ENCODE measurements around the gene DNAL1. TPM values are rescaled to one million over a fixed set of nuclear protein-coding genes. Genes with fewer than 3 reads are reported as not detected.
"Not testable (repeated sequence)": the region's sequence is repeated elsewhere in the genome, so short reads cannot be mapped to it uniquely, and the experiment has no call there.

Gene DNAL1
- total RNA-seq, 4 donors from 2014 or later, result 16.7 to 47.8 (median 23.9) TPM

DNA sequence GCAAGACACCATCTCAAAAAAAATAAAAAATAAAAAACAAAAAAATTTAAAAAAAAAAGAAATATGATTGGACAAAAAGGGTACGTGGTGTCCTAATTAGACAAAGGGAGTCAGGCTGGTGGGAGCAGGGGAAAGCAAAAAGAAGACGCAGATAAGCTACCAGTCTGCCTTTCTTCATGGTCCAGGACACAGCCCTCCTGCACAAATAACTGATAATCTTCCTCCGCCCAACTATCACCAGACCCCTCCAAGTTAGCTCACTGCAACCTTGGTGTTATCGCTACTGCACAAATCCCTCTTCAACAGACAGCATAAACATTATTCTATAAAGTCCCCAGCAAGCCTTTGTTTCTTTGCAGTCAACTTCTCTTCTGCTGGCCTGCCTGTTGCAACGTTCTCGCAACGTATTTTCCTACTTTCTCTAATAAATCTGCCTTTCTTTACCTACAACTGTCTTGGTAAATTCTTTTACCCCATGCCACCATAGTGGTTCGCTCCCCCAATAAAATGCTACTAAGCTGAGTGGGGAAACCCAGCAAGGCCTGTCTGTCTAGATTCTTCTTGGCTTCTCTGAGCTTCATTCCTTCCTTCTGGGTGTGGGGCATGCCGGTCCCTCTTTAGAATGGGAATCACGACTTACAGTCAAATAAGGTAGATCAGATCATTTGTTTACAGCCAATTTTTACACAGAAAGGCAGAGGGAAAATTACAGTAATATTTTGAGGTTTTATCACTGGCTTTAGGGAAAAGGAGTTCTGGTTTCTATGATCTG is 14.6 kb upstream of the DNAL1 start:
- no peak overlapping the region for H3K27ac ChIP-seq
- WGBS, 2 donors, result 87 to 91% methylated on average over 10 of the region's 10 CpGs
- no peak overlapping the region for H3K4me3 ChIP-seq (replicated peaks in 1 of 3)
- intact Hi-C loops (cut with DNase I), result loop anchor here (10.0 kb wide), 1 partner anchor 65 kb away; the partner anchor contains the start of gene ACOT2
- H3K9me3 ChIP-seq, result no peaks in the 10 kb centered on the region
- H3K27me3 ChIP-seq, result no peaks in the 10 kb centered on the region
- H3K4me1 ChIP-seq, result peaks cover 2 to 5% of the 10 kb centered on the region in 2 donors
- TF ChIP-seq POLR2A (IDR thresholded peaks at IDR 0.05), result no peak
- TF ChIP-seq, protein P1, sequence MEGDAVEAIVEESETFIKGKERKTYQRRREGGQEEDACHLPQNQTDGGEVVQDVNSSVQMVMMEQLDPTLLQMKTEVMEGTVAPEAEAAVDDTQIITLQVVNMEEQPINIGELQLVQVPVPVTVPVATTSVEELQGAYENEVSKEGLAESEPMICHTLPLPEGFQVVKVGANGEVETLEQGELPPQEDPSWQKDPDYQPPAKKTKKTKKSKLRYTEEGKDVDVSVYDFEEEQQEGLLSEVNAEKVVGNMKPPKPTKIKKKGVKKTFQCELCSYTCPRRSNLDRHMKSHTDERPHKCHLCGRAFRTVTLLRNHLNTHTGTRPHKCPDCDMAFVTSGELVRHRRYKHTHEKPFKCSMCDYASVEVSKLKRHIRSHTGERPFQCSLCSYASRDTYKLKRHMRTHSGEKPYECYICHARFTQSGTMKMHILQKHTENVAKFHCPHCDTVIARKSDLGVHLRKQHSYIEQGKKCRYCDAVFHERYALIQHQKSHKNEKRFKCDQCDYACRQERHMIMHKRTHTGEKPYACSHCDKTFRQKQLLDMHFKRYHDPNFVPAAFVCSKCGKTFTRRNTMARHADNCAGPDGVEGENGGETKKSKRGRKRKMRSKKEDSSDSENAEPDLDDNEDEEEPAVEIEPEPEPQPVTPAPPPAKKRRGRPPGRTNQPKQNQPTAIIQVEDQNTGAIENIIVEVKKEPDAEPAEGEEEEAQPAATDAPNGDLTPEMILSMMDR (IDR thresholded peaks at IDR 0.05), result no peak
- no peaks in the 10 kb centered on the region for H3K36me3 ChIP-seq
- DNase-seq, result no peak

- Histone ChIP-seq H3K4me1 (peaks cover 2 to 5% of the 10 kb centered on the region in 2 donors), H3K36me3 (no peaks in the 10 kb centered on the region), H3K4me3 (replicated peaks in 1 of 3) (peak overlapping the region in 2 of 3 donors; percentile 21 to 32), H3K9me3 (no peaks in the 10 kb centered on the region), H3K27me3 (no peaks in the 10 kb centered on the region), H3K27ac (peak overlapping the region; percentile 63 to 67 (median 67))
- peak; percentile 63 to 70 for DNase-seq
- peak in 1 of 2 donors; percentile 27 for TF ChIP-seq POLR2A (IDR thresholded peaks at IDR 0.05)
- TF ChIP-seq, protein P1 (IDR thresholded peaks at IDR 0.05), result peak; percentile 80 to 92 (median 86)
- intact Hi-C loops (cut with DNase I), result loop anchor here (10.0 kb wide), 1 partner anchor 69 kb away; the partner anchor contains the start of gene ACOT2
- WGBS, 2 donors, result 22 to 24% methylated on average over 28 to 34 of the region's 44 CpGs
Measured at GRCh38 chr14:73633116-73634010, 11.4 kb upstream of the DNAL1 start.

- 19 to 67% methylated on average over 4 to 16 of the region's 53 CpGs for WGBS, 2 donors
- Histone ChIP-seq H3K9me3 (no peaks in the 10 kb centered on the region), H3K36me3 (no peaks in the 10 kb centered on the region), H3K27ac (peak overlapping the region; percentile 63 to 67 (median 67)), H3K4me3 (replicated peaks in 1 of 3) (peak overlapping the region in 2 of 3 donors; percentile 21 to 32), H3K4me1 (peaks cover 2 to 5% of the 10 kb centered on the region in 2 donors), H3K27me3 (no peaks in the 10 kb centered on the region)
- TF ChIP-seq POLR2A (IDR thresholded peaks at IDR 0.05), result no peak
- TF ChIP-seq, protein P1 (IDR thresholded peaks at IDR 0.05), result peak in 4 of 6 experiments; percentile 15 to 46 (median 30)
- intact Hi-C loops (cut with DNase I), result loop anchor here (10.0 kb wide), 1 partner anchor 69 kb away; the partner anchor contains the start of gene ACOT2
- peak; percentile 52 to 62 for DNase-seq
Measured at GRCh38 chr14:73634011-73634833, 10.6 kb upstream of the DNAL1 start.

DNA sequence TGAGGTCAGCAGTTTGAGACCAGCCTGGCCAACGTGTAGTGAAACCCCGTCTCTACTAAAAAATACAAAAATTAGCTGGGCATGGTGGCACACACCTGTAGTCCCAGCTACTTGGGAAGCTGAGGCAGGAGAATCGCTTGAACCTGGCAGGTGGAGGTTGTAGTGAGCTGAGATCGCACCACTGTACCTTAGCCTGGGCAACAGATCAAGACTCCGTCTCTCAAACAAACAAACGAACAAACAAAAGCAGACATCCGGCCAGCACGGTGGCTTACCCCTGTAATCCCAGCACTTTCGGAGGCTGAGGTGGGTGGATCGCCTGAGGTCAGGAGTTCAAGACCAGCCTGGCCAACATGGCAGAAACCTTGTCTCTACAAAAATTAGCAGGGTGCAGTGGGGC is 8.4 kb upstream of the DNAL1 start:
- WGBS, 2 donors, result 81 to 83% methylated on average over 10 of the region's 10 CpGs
- not testable (repeated sequence) for H3K4me3 ChIP-seq (replicated peaks in 1 of 3); H3K27ac ChIP-seq; H3K36me3 ChIP-seq; H3K27me3 ChIP-seq; H3K9me3 ChIP-seq; H3K4me1 ChIP-seq; DNase-seq
- intact Hi-C loops (cut with DNase I), result loop anchor here (5.0 to 10.0 kb wide), 2 partner anchors 72 to 129 kb away; partner anchors contain the start of gene ACOT2
